GM18909 (cell line): ENCODE measurements around the gene NUFIP2.
"Not testable (repeated sequence)": the region's sequence is repeated elsewhere in the genome, so short reads cannot be mapped to it uniquely, and the experiment has no call there.

Experiments used
- ATAC-seq: cut with Tn5 transposase; IDR thresholded peaks from one replicate; pipeline ENCODE4 v1.9.1; 2021; ENCODE audit warnings: mild to moderate bottlenecking; ENCODE audit not compliant: unreplicated experiment, poor library complexity

NUFIP2 gene

GRCh38 chr17:29240477-29240876 is 53.5 kb downstream of the NUFIP2 start:
- no peak for ATAC-seq

GRCh38 chr17:29238133-29238850 is 55.7 kb downstream of the NUFIP2 start:
- ATAC-seq: no peak

GRCh38 chr17:29237476-29238132 is 56.3 kb downstream of the NUFIP2 start:
- no peak for ATAC-seq

DNA sequence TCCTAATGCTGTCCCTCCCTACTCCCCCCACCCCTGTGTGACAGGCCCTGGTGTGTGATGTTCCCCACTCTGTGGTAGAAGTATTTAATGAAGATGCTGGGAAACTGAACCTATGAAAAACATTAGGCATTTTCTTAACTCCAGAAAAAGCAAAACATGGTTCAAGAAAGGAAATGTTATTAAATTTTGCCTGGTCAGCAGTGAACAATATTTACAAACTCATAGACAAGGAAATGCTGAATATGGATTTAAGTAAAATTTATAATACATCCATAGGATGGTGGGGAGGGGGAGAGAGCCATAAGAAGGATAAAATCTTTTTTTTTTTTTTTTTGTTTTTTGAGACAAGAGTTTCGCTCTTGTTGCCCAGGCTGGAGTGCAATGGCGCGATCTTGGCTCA is 58.0 kb downstream of the NUFIP2 start:
- no peak for ATAC-seq

GRCh38 chr17:29234972-29235371 is 59.0 kb downstream of the NUFIP2 start:
- ATAC-seq: not testable (repeated sequence)

- ATAC-seq: no peak
These were observed 60.6 kb downstream of the NUFIP2 start for GRCh38 chr17:29233301-29233700.

- no peak for ATAC-seq
These were observed 68.6 kb downstream of the NUFIP2 start for GRCh38 chr17:29225396-29225795.

- ATAC-seq: not testable (repeated sequence)
These were observed 72.6 kb downstream of the NUFIP2 start for GRCh38 chr17:29221338-29221737.

DNA sequence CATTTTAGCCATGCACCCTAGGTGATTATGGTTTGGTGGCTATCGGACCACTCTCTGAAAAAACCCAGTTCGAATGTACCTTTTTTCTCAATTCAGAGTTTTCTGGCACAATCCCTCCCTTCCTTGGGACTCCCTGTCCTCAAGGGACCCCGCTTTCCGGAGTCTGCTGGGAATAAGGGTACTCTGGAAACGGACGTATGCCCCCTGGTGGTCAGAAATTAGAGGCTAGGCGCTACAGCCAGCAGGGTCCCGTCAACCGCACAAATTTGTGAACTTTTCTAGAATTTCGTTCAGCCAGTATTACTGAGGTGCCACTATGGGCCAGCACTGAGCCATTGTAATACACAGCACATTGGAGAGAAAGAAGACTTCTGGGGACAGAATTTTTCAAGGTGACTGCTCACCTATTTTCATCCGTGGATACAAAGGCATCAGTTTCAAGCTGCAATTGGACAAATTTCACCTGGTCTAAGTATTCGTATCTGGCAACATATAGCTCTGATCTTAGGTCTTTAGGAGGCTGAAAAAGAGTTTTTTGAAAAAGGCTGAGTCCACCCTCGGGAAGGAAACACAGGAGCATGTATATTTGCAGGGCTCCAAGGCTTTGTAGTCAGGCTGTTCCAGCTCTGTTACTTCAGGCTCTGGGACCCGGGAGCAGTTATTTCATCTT is 74.4 kb downstream of the NUFIP2 start:
- no peak for ATAC-seq

DNA sequence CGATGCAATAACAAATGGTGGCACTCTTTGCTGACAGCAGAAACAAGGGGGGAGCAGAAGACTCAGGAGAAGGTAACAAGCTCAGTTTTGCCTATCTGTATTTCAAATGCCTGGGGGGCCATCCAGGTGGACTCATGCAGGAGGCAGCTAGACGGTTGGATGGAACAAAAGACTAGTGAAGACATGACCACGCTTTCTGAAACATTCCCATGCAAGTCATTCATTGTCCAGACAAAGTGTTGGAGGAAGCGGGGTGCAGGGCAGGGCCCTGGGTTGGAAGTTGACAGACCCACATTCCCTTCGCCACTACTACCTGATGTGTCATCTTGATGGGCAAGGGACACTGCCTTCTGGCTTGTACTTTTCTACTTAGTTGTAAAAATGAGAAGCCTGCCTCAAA is 77.1 kb downstream of the NUFIP2 start:
- no peak for ATAC-seq

DNA sequence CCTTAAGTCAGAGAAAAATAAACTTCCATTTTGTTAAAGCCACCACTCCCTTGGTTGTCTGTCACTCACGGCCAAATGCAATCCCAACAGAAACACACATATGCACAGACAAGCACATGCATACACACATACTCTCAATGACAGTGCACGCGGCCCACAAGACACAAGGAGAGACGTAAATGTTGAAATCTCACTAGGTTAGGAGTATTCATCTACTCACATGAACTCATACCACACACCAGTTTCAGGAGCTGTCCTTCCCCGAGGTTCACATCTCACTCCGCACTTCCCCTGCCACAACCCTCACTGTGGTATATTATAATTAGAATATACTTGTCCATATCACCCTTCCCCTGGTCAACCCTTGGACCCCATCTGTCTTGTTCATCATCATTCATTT is 77.8 kb downstream of the NUFIP2 start:
- no peak for ATAC-seq

DNA sequence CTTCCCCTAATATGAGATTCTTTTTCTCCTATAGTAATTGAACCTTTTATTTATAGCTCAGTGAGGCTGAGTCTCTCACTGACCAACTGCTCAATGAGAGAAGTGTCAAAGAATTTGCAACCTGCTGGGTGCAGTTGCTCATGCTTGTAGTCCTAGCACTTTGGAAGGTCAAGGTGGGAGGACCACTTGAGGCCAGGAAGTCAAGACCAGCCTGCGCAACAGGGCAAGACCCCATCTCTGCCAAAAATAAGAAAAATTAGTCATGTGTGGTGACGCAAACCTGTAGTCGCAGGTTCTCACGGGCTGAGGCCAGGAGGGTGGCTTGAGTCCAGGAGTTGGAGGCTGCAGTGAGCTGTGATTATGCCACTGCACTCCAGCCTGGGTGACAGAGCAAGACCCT is 78.2 kb downstream of the NUFIP2 start:
- ATAC-seq: no peak

GRCh38 chr17:29215174-29215573 is 78.8 kb downstream of the NUFIP2 start:
- ATAC-seq: no peak

- ATAC-seq: no peak
These were observed 79.5 kb downstream of the NUFIP2 start for GRCh38 chr17:29214215-29215146.

- ATAC-seq: no peak
These were observed 81.2 kb downstream of the NUFIP2 start for GRCh38 chr17:29212681-29213121.

- no peak for ATAC-seq
These were observed 81.8 kb downstream of the NUFIP2 start for GRCh38 chr17:29212094-29212631.

GRCh38 chr17:29210879-29211278 is 83.1 kb downstream of the NUFIP2 start:
- ATAC-seq: no peak

- ATAC-seq: no peak
These were observed 84.9 kb downstream of the NUFIP2 start for GRCh38 chr17:29209073-29209472.

DNA sequence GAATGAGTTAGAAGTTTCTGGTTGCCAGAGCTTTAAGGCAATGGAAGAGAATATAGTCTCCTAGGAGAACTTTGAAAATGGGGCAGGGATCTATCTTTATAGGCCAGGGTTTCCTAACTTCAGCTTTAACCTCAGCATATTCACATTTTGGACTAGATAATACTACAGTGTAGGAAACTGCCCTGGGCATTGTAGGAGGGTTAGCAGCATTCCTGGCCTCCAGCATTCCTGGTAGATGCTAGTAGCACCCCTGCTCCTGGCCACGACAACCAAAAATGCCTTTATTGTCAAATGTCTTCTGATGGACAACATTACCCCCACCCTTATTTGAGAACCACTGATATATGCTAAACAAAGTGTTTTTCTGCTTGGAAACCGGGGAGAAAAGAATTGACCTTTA is 86.0 kb downstream of the NUFIP2 start:
- no peak for ATAC-seq
